Naive B cell (primary cell): ENCODE results near the gene CLCF1. TPM values are rescaled to one million over a fixed set of nuclear protein-coding genes. Genes with fewer than 3 reads are reported as not detected.
"Not testable (repeated sequence)": the region's sequence is repeated elsewhere in the genome, so short reads cannot be mapped to it uniquely, and the experiment has no call there.

Experiments used
- ATAC-seq, 2 donors: fragments of 150-1000 bp; cut with Tn5 transposase; 2 replicates each; pipeline ENCODE4 v1.10.0; 2021; ENCODE audit warnings: low read depth in 2 of 2, mild to moderate bottlenecking in 2 of 2, moderate library complexity in 2 of 2
- DNase-seq: peaks from one replicate; pipeline ENCODE4 v3.0.0; 2022
- H3K27ac Mint-ChIP-seq, 6 donors: one replicate each; pipeline ENCODE4 v1.8.0; 2020 to 2022; ENCODE audit warnings: mild to moderate bottlenecking in 6 of 6, mixed read lengths in 6 of 6, moderate library complexity in 5 of 6, inconsistent platforms in 2 of 6
- H3K27me3 Mint-ChIP-seq, 3 donors: one replicate each; pipeline ENCODE4 v1.8.0; 2021 to 2022; ENCODE audit warnings: mixed read lengths in 3 of 3, mild to moderate bottlenecking in 1 of 3
- H3K36me3 Mint-ChIP-seq, 2 donors: one replicate each; pipeline ENCODE4 v1.8.0; 2020 to 2022; ENCODE audit warnings: mixed read lengths in 2 of 2, inconsistent platforms in 1 of 2, mild to moderate bottlenecking in 1 of 2
- H3K4me1 Mint-ChIP-seq, 3 donors: one replicate each; pipeline ENCODE4 v1.8.0; 2020 to 2022; ENCODE audit warnings: mixed read lengths in 3 of 3, inconsistent platforms in 1 of 3, mild to moderate bottlenecking in 1 of 3, moderate library complexity in 1 of 3
- H3K4me3 Mint-ChIP-seq, 8 donors: one replicate each; pipeline ENCODE4 v1.8.0; 2020 to 2022; ENCODE audit warnings: mild to moderate bottlenecking in 8 of 8, mixed read lengths in 8 of 8, moderate library complexity in 8 of 8, inconsistent platforms in 2 of 8
- H3K9me3 Mint-ChIP-seq, 7 donors: one replicate each; pipeline ENCODE4 v1.8.0; 2020 to 2022; ENCODE audit warnings: mixed read lengths in 7 of 7, mild to moderate bottlenecking in 5 of 7, inconsistent platforms in 2 of 7, moderate library complexity in 1 of 7
- polyA plus RNA-seq, 6 donors: library from polyadenylated mRNA; unstranded; fragments of 300-500 nt; fragmentation: Illumina TruSeq; gene quantifications; one replicate each; pipeline ENCODE4 v1.2.3, GENCODE V29; 2021; ENCODE audit warnings: low read depth in 6 of 6

CLCF1 gene
- polyA plus RNA-seq, 6 donors from 2014 or later: 5.3 to 10.4 (median 7.7) TPM

GRCh38 chr11:67405688-67406339, 32.4 kb upstream of the CLCF1 start:
- no peak for DNase-seq
- Mint-ChIP-seq H3K9me3 (no peaks in the 10 kb centered on the region), H3K4me1 (peaks cover 50 to 78% (median 77%) of the 10 kb centered on the region in 3 donors), H3K36me3 (peaks cover 0 to 16% of the 10 kb centered on the region in 2 donors), H3K4me3 (peak overlapping the region; percentile 80 to 98 (median 95)), H3K27me3 (no peaks in the 10 kb centered on the region), H3K27ac (peak overlapping the region in 4 of 6 donors; percentile 56 to 95 (median 82))
- ATAC-seq: no peak

GRCh38 chr11:67405196-67405567, 31.8 kb upstream of the CLCF1 start:
- DNase-seq (no peak), ATAC-seq (no peak)
- H3K36me3 Mint-ChIP-seq: peaks cover 4 to 16% of the 10 kb centered on the region in 2 donors
- H3K4me1 Mint-ChIP-seq: peaks cover 48 to 78% (median 77%) of the 10 kb centered on the region in 3 donors
- H3K4me3 Mint-ChIP-seq: peak overlapping the region; percentile 80 to 98 (median 95)
- peak overlapping the region in 2 of 6 donors; percentile 91 to 95 for H3K27ac Mint-ChIP-seq
- H3K9me3 Mint-ChIP-seq: no peaks in the 10 kb centered on the region
- no peaks in the 10 kb centered on the region for H3K27me3 Mint-ChIP-seq

- Mint-ChIP-seq H3K36me3 (peaks cover 4 to 16% of the 10 kb centered on the region in 2 donors), H3K4me1 (peaks cover 42 to 78% (median 72%) of the 10 kb centered on the region in 3 donors), H3K27me3 (no peaks in the 10 kb centered on the region), H3K9me3 (no peaks in the 10 kb centered on the region), H3K27ac (peak overlapping the region in 4 of 6 donors; percentile 66 to 95 (median 86)), H3K4me3 (peak overlapping the region; percentile 87 to 98 (median 96))
- no peak for DNase-seq
- ATAC-seq: no peak
Observed at GRCh38 chr11:67404515-67405195, 31.3 kb upstream of the CLCF1 start.

- Mint-ChIP-seq H3K27ac (peak overlapping the region; percentile 88 to 97 (median 94)), H3K4me1 (peaks cover 35 to 80% (median 58%) of the 10 kb centered on the region in 3 donors), H3K36me3 (peaks cover 4 to 16% of the 10 kb centered on the region in 2 donors), H3K4me3 (peak overlapping the region; percentile 87 to 98 (median 96))
- not testable (repeated sequence) for H3K27me3 Mint-ChIP-seq, DNase-seq, H3K9me3 Mint-ChIP-seq, ATAC-seq
Observed at GRCh38 chr11:67403085-67403484, 29.7 kb upstream of the CLCF1 start.

- Mint-ChIP-seq H3K4me1 (peaks cover 34 to 79% (median 58%) of the 10 kb centered on the region in 3 donors), H3K36me3 (peaks cover 4 to 16% of the 10 kb centered on the region in 2 donors), H3K27ac (peak overlapping the region in 5 of 6 donors; percentile 84 to 95 (median 88)), H3K4me3 (peak overlapping the region; percentile 87 to 98 (median 94))
- ATAC-seq, DNase-seq, H3K9me3 Mint-ChIP-seq, H3K27me3 Mint-ChIP-seq: not testable (repeated sequence)
Observed at GRCh38 chr11:67402192-67402839, 28.9 kb upstream of the CLCF1 start.

- Mint-ChIP-seq H3K4me3 (peak within 1 kb of the TSS; percentile 87 to 98 (median 94)), H3K27ac (peak within 1 kb of the TSS; percentile 79 to 96 (median 91)), H3K4me1 (peaks cover 33 to 78% (median 57%) of the 10 kb centered on the region in 3 donors), H3K27me3 (no peaks in the 10 kb centered on the region), H3K9me3 (no peaks in the 10 kb centered on the region), H3K36me3 (peaks cover 4 to 15% of the 10 kb centered on the region in 2 donors)
- ATAC-seq: peak; percentile 73 to 75
- peak; percentile 91 for DNase-seq
Observed at GRCh38 chr11:67401495-67402191, 28.2 kb upstream of the CLCF1 start, which contains the start of gene PPP1CA. Gene PPP1CA, minus strand, starts transcription at chr11:67401858. Its CDS starts 76 bp downstream, at chr11:67401782.

- H3K4me1 Mint-ChIP-seq: peaks cover 31 to 76% (median 56%) of the 10 kb centered on the region in 3 donors
- peak; percentile 4 to 7 for ATAC-seq
Observed at GRCh38 chr11:67400942-67401494, 27.6 kb upstream of the CLCF1 start.

GRCh38 chr11:67400251-67400941, 27.0 kb upstream of the CLCF1 start:
- ATAC-seq (no peak), DNase-seq (no peak)
- Mint-ChIP-seq H3K4me3 (peak overlapping the region; percentile 81 to 98 (median 90)), H3K36me3 (peaks cover 4 to 9% of the 10 kb centered on the region in 2 donors), H3K27me3 (no peaks in the 10 kb centered on the region), H3K9me3 (no peaks in the 10 kb centered on the region), H3K4me1 (peaks cover 31 to 71% (median 51%) of the 10 kb centered on the region in 3 donors), H3K27ac (peak overlapping the region in 5 of 6 donors; percentile 20 to 79 (median 61))

More at GRCh38 chr11:67400942-67401494, 27.6 kb upstream of the CLCF1 start:
- Mint-ChIP-seq H3K4me3 (peak overlapping the region; percentile 81 to 98 (median 90)), H3K36me3 (peaks cover 4 to 9% of the 10 kb centered on the region in 2 donors), H3K27ac (peak overlapping the region in 3 of 6 donors; percentile 61 to 79 (median 61)), H3K27me3 (no peaks in the 10 kb centered on the region), H3K9me3 (no peaks in the 10 kb centered on the region)
- no peak for DNase-seq

GRCh38 chr11:67398661-67399563, 25.5 kb upstream of the CLCF1 start:
- Mint-ChIP-seq H3K27me3 (no peaks in the 10 kb centered on the region), H3K36me3 (peaks cover 4 to 6% of the 10 kb centered on the region in 2 donors), H3K9me3 (no peaks in the 10 kb centered on the region), H3K4me1 (peaks cover 26 to 61% (median 41%) of the 10 kb centered on the region in 3 donors), H3K27ac (peak overlapping the region in 1 of 6 donors; percentile 12), H3K4me3 (peak overlapping the region in 6 of 8 donors; percentile 32 to 98 (median 83))
- ATAC-seq (no peak), DNase-seq (no peak)

GRCh38 chr11:67397986-67398660, 24.7 kb upstream of the CLCF1 start:
- Mint-ChIP-seq H3K4me1 (peaks cover 24 to 60% (median 41%) of the 10 kb centered on the region in 3 donors), H3K27ac (peak overlapping the region in 3 of 6 donors; percentile 4 to 12 (median 11)), H3K4me3 (peak overlapping the region in 5 of 8 donors; percentile 31 to 69 (median 45)), H3K36me3 (peaks cover 0 to 4% of the 10 kb centered on the region in 2 donors), H3K9me3 (no peaks in the 10 kb centered on the region), H3K27me3 (no peaks in the 10 kb centered on the region)
- ATAC-seq: no peak
- no peak for DNase-seq

GRCh38 chr11:67397536-67397935, 24.1 kb upstream of the CLCF1 start:
- H3K27ac Mint-ChIP-seq: peak overlapping the region in 1 of 6 donors; percentile 58
- H3K27me3 Mint-ChIP-seq: no peaks in the 10 kb centered on the region
- no peak for DNase-seq
- H3K4me3 Mint-ChIP-seq: peak overlapping the region in 4 of 8 donors; percentile 31 to 69 (median 52)
- H3K36me3 Mint-ChIP-seq: peaks cover 0 to 4% of the 10 kb centered on the region in 2 donors
- H3K4me1 Mint-ChIP-seq: peaks cover 28 to 60% (median 44%) of the 10 kb centered on the region in 3 donors
- no peaks in the 10 kb centered on the region for H3K9me3 Mint-ChIP-seq
- ATAC-seq: no peak
